GM12873 (cell line): ENCODE data around the gene MOB4.

Experiments used
- TF ChIP-seq, protein P1 (sequence below): IDR thresholded peaks from 2 replicates; pipeline ENCODE4 v1.5.1; 2012; ENCODE audit warnings: low read depth, mild to moderate bottlenecking, moderate library complexity, low read length, control low read depth; ENCODE audit not compliant: insufficient read depth; ENCODE audit errors: missing control alignments

Gene MOB4

DNA sequence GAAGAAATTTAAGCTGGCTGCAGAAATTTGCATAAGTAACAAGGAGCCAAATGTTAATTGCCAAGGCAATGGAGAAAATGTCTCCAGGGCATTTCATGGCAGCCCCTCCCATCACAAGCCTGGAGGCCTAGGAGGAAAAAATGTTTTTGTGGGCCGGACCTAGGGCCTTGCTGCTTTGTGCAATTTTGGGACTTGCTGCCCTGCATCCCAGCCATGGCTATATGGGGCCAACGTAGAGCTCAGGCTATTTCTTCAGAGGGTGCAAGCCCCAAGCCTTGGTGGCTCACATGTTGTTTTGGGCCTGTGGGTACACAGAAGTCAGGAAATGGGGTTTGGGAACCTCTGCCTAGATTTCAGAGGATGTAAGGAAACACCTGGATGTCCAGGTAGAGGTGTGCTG lies 57.7 kb downstream of the MOB4 start:
- TF ChIP-seq, protein P1, sequence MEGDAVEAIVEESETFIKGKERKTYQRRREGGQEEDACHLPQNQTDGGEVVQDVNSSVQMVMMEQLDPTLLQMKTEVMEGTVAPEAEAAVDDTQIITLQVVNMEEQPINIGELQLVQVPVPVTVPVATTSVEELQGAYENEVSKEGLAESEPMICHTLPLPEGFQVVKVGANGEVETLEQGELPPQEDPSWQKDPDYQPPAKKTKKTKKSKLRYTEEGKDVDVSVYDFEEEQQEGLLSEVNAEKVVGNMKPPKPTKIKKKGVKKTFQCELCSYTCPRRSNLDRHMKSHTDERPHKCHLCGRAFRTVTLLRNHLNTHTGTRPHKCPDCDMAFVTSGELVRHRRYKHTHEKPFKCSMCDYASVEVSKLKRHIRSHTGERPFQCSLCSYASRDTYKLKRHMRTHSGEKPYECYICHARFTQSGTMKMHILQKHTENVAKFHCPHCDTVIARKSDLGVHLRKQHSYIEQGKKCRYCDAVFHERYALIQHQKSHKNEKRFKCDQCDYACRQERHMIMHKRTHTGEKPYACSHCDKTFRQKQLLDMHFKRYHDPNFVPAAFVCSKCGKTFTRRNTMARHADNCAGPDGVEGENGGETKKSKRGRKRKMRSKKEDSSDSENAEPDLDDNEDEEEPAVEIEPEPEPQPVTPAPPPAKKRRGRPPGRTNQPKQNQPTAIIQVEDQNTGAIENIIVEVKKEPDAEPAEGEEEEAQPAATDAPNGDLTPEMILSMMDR = no peak

DNA sequence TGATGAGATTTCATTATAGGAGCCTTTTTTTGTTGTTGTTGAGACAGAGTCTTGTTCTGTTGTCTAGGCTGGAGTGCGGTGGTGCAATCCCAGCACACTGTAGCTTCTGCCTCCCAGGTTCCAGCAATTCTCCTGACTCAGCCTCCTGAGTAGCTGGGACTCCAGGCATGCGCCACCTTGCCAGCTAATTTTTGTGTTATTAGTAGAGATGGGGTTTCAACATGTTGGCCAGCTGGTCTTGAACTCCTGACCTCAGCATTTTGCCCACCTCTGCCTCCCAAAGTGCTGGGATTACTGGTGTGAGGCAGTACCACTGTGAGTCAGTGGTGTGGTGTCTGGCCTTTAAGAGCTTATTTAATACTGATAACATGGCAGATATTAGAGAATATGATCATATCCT lies 60.1 kb downstream of the MOB4 start:
- TF ChIP-seq, protein P1 = no peak

DNA sequence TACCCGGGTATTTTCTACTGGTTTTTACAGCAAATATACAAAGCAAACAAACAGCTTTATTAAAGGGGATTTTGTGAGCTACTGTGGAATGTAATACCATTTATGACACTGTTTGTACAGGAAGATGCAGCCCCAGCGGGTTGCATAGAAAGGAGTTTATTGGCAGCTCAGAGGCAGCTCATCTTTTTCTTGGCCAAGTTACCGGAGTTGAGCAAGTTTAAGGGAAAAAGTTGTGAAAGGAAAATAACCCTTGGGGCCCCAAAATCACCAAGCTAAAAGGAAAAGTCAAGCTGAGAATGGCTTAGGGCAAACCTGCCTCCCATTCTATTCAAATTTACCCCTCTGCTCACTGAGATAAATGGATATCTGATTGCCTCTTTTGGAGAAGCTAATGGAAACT lies 60.8 kb downstream of the MOB4 start:
- TF ChIP-seq, protein P1 = no peak

DNA sequence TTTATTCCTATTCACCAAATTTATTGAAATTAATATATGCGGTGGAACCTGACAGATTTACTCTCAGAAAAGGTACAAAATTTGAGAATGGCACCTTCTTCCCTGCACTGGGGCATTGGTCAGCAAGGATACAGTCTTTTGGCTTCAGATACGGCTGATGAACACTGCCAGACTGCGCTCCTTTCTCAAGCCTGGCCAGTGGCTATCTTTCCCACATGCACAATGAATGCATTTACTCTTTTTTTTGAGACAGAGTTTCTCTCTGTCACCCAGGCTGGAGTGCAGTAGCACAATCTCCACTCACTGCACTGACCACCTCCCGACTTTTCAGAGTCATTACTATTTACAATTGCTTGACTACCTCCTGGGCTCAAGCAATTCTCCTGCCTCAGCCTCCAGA lies 61.6 kb downstream of the MOB4 start:
- TF ChIP-seq, protein P1 = no peak

DNA sequence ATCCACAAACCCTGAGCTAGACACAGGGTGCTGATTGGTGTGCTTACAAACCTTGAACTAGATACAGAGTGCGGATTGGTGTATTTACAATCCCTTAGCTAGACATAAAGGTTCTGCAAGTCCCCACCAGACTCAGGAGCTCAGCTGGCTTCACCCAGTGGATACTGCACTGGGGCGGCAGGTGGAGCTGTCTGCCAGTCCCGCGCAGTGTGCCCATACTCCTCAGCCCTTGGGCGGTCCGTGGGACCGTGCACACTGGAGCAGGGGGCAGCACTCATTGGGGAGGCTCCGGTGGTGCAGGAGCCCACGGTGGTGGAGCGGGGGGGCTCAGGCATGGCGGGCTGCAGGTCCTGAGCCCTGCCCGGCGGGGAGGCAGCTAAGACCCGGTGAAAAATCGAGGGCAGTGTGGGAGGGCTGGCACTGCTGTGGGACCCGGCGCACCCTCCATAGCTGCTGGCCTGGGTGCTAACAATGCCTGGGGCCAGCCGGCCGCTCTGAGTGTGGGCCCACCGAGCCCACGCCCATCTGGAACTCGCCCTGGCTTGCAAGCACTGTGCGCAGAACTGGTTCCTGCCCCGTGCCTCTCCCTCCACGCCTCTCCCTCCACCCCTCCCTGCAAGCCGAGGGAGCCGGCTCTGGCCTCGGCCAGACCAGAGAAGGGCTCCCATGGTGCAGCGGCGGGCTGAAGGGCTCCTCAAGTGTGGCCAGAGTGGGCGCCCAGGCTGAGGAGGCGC lies 75.6 kb downstream of the MOB4 start:
- TF ChIP-seq, protein P1 = no peak

DNA sequence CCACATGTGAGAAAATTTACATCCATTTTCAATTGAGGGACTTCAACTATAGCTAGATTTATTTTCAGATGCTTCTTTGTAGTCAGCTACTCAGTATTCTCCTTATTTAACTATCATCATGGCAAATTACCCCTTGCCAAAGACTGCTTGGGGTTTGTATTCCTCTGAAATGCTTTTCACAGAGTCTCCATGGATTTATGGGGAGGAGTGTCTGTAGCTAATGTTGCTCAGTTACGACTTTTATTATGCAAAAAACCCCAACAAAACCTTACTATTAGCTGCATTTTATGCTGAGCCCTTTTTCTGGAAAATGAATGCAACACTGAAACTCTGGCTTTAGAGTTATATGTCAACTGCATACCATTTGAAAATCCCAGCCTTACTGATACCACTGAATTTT lies 80.9 kb downstream of the MOB4 start:
- TF ChIP-seq, protein P1 = no peak

DNA sequence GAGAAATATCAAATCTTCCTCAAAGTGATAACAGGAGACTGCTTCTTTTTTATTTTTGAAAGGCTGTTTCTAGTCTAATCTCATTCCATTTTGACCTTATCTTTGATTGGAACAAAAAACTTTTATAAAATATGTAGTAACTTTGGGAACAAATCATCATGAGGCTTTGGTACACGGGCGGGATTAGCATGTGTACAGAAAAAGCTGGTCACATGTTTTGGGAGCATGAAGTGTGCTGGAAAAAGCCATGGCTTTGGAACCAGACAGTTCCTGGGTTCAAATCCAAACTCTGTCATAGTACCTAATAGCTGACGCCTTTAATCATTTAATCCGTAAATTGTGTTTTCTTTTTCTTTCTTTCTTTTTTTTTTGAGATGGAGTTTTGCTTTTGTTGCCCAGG lies 81.3 kb downstream of the MOB4 start:
- TF ChIP-seq, protein P1 = no peak

DNA sequence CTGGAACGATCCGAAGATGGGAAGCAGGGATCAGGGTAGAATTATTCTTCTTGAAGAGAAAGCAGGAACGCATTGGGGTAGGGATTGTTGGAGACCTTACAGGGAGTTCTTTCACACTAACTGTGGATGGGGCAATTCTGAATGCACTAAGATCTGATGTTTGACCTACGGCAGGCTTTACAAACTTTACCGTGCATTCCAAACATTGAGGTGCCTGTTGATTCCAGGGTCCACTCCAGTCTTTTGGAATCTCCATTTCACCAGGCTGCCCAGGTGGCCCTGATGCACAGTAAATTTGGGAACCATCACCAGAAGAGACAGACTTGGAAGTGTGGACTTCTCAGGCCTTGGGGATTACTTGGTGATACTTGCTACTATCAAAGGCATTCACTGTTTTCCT lies 82.6 kb downstream of the MOB4 start:
- TF ChIP-seq, protein P1 = no peak
